Panc1 (cell line): Measurements from ENCODE around the gene IRX4. TPM values are rescaled to one million over a fixed set of nuclear protein-coding genes. Genes with fewer than 3 reads are reported as not detected.

Experiments
- ATAC-seq: fragments of 200-7000 bp; cut with Tn5 transposase; 2 replicates; pipeline ENCODE4 v1.9.1; 2020; ENCODE audit warnings: mild to moderate bottlenecking, moderate library complexity
- BruUV-seq: library from RNA; stranded (reverse); fragments of 400-500 nt; replicated peaks from 2 replicates; lab custom pipeline; 2021; lab: Mats Ljungman, UMichigan
- CTCF ChIA-PET: fragments of 300-600 bp; sonication (Branson Sonifier 250); formaldehyde crosslinking; loops from one replicate; lab custom pipeline; 2022; ENCODE audit warnings: antibody characterized with exemption; lab: Charles Lee
- POLR2A ChIA-PET: fragments of 300-600 bp; sonication (Branson Sonifier 250); formaldehyde crosslinking; loops from one replicate; lab custom pipeline; 2022; ENCODE audit warnings: antibody characterized with exemption; lab: Charles Lee
- DNase-seq: peaks from one replicate; pipeline ENCODE4 v3.0.0-alpha.2; 2010; ENCODE audit warnings: low read depth, low spot score
- H3K27ac ChIP-seq: 2 replicates; pipeline ENCODE4 v1.5.1; 2011; ENCODE audit warnings: mild to moderate bottlenecking, low read length, inconsistent platforms
- H3K27me3 ChIP-seq: fragments of 200-500 bp; sonication (Bioruptor generic); 2 replicates; pipeline ENCODE4 v1.6.0; 2014; ENCODE audit warnings: low read length, inconsistent platforms; ENCODE audit not compliant: control insufficient read depth, insufficient read depth
- H3K36me3 ChIP-seq: fragments of 200-500 bp; sonication (Bioruptor generic); 2 replicates; pipeline ENCODE4 v1.5.1; 2014; ENCODE audit warnings: inconsistent platforms, mild to moderate bottlenecking, low read length, moderate library complexity; ENCODE audit not compliant: control insufficient read depth, insufficient read depth
- H3K4me1 ChIP-seq: 2 replicates; pipeline ENCODE4 v1.5.1; 2011; ENCODE audit warnings: inconsistent platforms, mild to moderate bottlenecking, low read length, moderate library complexity; ENCODE audit not compliant: control insufficient read depth, insufficient read depth
- H3K4me3 ChIP-seq, 2 experiments: 2 replicates each; pipeline ENCODE4 v1.5.1; 2011 to 2012; ENCODE audit warnings: low read depth in 2 of 2, low read length in 2 of 2, mild to moderate bottlenecking in 2 of 2, inconsistent platforms in 1 of 2, moderate library complexity in 1 of 2
- H3K9me3 ChIP-seq: fragments of 200-500 bp; sonication (Bioruptor generic); 2 replicates; pipeline ENCODE4 v1.5.1; 2014; ENCODE audit warnings: low read depth, mild to moderate bottlenecking, inconsistent platforms, low read length, moderate library complexity; ENCODE audit not compliant: control insufficient read depth, insufficient read depth
- POLR2AphosphoS5 ChIP-seq: IDR thresholded peaks from 2 replicates; pipeline ENCODE4 v1.6.1; 2012; ENCODE audit warnings: mild to moderate bottlenecking, low read depth, low read length, moderate library complexity
- SIN3A ChIP-seq: IDR thresholded peaks from 2 replicates; pipeline ENCODE4 v1.6.1; 2012; ENCODE audit warnings: low read depth, mild to moderate bottlenecking, low read length, moderate library complexity, borderline replicate concordance; ENCODE audit not compliant: insufficient read depth
- TCF7L2 ChIP-seq: IDR thresholded peaks from 2 replicates; pipeline ENCODE4 v1.6.1; 2011; ENCODE audit warnings: mild to moderate bottlenecking, low read depth, low read length, inconsistent platforms
- in situ Hi-C: cut with HindIII; loops from 2 replicates; pipeline ENCODE4 v1.10.0; 2016; ENCODE audit warnings: low sequenced_read_pairs, low pct_unique_long_range_greater_than_20kb
- intact Hi-C: fragments of 100-400 bp; cut with micrococcal nuclease; formaldehyde crosslinking; loops from one replicate; pipeline ENCODE4 v1.10.0; 2022; ENCODE audit not compliant: unreplicated experiment
- total RNA-seq: library from RNA; stranded (reverse); gene quantifications from one replicate; pipeline ENCODE4 v1.2.1, GENCODE V29; 2021; ENCODE audit not compliant: unreplicated experiment
- TF ChIP-seq, protein P1 (sequence below): fragments of 450-650 bp; IDR thresholded peaks from 2 replicates; pipeline ENCODE4 v1.5.1; 2017; ENCODE audit warnings: mild to moderate bottlenecking
- TF ChIP-seq, protein P2 (sequence below), 2 experiments: IDR thresholded peaks; 2 replicates each; pipeline ENCODE4 v1.6.1; 2011 to 2012; ENCODE audit warnings: low read depth in 2 of 2, control low read depth in 1 of 2, low read length in 1 of 2, mild to moderate bottlenecking in 1 of 2, moderate library complexity in 1 of 2; ENCODE audit not compliant: insufficient read depth in 1 of 2

IRX4 gene
- total RNA-seq, 1 experiment from 2014 or later: 0.18 TPM

DNA sequence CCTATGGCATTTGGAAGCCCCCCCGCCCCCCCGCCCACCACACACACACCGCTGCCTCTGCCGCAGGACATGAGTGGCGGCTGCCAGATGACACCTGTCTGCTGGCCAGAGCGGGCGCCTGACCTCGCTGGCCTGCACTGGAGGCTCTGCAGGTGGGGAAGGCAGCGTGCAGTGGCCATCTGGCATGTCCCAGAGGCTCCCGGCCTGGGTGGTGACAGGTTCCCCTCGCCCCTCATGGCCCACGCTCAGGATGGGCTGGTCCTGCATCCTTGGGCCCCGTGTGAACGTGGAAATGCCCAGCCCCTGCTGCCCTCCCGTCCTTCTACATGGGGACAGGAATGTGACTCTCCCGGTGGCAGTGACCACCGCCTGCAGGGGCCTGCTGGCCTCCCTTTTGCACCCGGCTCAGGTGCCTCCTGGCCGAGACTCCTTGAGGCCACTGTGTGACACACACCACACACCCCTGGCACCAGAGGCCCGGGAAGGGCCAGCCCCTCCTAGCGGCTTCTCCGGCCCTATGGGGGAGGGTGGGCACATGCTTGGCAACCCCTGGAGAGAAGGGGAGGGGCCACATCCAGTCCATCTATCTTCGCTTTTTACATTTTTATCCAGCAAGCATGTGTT lies 30.3 kb downstream of the IRX4 start:
- Histone ChIP-seq H3K36me3 (no peaks in the 10 kb centered on the region), H3K27ac (no peak overlapping the region), H3K9me3 (no peaks in the 10 kb centered on the region), H3K4me1 (no peaks in the 10 kb centered on the region), H3K4me3 (no peak overlapping the region), H3K27me3 (no peaks in the 10 kb centered on the region; the same call in 1 of the 2 replicates)
- ChIA-PET POLR2A (no interaction called here), CTCF (no interaction called here)
- no peak for TF ChIP-seq SIN3A
- no peak for TF ChIP-seq POLR2AphosphoS5
- TF ChIP-seq, protein P1, sequence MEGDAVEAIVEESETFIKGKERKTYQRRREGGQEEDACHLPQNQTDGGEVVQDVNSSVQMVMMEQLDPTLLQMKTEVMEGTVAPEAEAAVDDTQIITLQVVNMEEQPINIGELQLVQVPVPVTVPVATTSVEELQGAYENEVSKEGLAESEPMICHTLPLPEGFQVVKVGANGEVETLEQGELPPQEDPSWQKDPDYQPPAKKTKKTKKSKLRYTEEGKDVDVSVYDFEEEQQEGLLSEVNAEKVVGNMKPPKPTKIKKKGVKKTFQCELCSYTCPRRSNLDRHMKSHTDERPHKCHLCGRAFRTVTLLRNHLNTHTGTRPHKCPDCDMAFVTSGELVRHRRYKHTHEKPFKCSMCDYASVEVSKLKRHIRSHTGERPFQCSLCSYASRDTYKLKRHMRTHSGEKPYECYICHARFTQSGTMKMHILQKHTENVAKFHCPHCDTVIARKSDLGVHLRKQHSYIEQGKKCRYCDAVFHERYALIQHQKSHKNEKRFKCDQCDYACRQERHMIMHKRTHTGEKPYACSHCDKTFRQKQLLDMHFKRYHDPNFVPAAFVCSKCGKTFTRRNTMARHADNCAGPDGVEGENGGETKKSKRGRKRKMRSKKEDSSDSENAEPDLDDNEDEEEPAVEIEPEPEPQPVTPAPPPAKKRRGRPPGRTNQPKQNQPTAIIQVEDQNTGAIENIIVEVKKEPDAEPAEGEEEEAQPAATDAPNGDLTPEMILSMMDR: no peak
- no peak for TF ChIP-seq TCF7L2
- TF ChIP-seq, protein P2, sequence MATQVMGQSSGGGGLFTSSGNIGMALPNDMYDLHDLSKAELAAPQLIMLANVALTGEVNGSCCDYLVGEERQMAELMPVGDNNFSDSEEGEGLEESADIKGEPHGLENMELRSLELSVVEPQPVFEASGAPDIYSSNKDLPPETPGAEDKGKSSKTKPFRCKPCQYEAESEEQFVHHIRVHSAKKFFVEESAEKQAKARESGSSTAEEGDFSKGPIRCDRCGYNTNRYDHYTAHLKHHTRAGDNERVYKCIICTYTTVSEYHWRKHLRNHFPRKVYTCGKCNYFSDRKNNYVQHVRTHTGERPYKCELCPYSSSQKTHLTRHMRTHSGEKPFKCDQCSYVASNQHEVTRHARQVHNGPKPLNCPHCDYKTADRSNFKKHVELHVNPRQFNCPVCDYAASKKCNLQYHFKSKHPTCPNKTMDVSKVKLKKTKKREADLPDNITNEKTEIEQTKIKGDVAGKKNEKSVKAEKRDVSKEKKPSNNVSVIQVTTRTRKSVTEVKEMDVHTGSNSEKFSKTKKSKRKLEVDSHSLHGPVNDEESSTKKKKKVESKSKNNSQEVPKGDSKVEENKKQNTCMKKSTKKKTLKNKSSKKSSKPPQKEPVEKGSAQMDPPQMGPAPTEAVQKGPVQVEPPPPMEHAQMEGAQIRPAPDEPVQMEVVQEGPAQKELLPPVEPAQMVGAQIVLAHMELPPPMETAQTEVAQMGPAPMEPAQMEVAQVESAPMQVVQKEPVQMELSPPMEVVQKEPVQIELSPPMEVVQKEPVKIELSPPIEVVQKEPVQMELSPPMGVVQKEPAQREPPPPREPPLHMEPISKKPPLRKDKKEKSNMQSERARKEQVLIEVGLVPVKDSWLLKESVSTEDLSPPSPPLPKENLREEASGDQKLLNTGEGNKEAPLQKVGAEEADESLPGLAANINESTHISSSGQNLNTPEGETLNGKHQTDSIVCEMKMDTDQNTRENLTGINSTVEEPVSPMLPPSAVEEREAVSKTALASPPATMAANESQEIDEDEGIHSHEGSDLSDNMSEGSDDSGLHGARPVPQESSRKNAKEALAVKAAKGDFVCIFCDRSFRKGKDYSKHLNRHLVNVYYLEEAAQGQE (IDR thresholded peaks at IDR 0.05; ENCODE audit: insufficient read depth in 1 of 2, low read depth in 2 of 2, low read length in 1 of 2): no peak
- in situ Hi-C loops (no loop called here), intact Hi-C loops (no loop called here)
- DNase-seq: no peak
- BruUV-seq: no TSS peak
- ATAC-seq: no peak

DNA sequence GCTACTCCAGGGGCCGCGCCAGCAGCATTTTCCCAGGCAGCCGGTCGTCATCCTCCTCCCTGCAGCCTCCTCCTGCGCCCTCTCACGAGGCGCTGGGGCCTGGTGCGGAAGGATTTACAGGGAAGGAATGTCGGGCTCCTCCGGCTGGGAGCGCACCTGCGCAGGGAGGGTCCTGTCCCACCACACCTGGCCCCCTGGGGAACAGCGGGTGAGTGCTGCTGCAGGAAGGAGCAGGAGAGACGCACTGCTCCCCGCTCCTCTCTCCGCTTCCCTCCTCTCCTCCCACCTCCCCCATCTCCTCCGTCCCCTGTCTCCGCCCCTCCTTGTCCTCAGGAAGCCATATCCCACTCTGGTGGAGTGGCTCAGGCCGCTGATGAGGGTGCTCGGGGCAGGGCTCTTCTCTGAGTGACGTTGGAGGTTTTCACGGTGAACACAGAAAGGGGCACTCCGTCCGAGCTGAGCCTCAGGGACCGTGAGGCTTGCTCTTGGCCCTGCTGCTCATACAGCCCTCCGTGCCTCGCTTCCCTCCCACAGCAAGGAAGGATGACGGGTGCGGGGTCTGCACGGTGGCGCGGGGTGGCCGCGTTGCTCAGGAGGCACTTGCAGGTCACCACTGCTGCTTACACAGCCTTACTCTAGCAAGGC lies 31.3 kb downstream of the IRX4 start:
- no peaks in the 10 kb centered on the region for H3K4me1 ChIP-seq
- TF ChIP-seq TCF7L2 (no peak), POLR2AphosphoS5 (no peak), SIN3A (no peak)
- TF ChIP-seq, protein P2 (IDR thresholded peaks at IDR 0.05; ENCODE audit: insufficient read depth in 1 of 2, low read depth in 2 of 2, low read length in 1 of 2): no peak
- TF ChIP-seq, protein P1: no peak
- intact Hi-C loops (no loop called here), in situ Hi-C loops (no loop called here)
- ChIA-PET CTCF (no interaction called here), POLR2A (no interaction called here)
- ATAC-seq: no peak
- DNase-seq: no peak
- H3K27ac ChIP-seq: no peak overlapping the region
- H3K27me3 ChIP-seq: no peaks in the 10 kb centered on the region; the same call in 1 of the 2 replicates
- no peaks in the 10 kb centered on the region for H3K9me3 ChIP-seq
- no peaks in the 10 kb centered on the region for H3K36me3 ChIP-seq
- no peak overlapping the region for H3K4me3 ChIP-seq
- no TSS peak for BruUV-seq
